GM19328 (cell line): ENCODE measurements around the gene DPP10.

ENCODE experiments used
- ATAC-seq: cut with Tn5 transposase; IDR thresholded peaks from one replicate; pipeline ENCODE4 v1.9.1; 2021; ENCODE audit warnings: mild to moderate bottlenecking, moderate library complexity; ENCODE audit not compliant: unreplicated experiment

The DPP10 gene

DNA sequence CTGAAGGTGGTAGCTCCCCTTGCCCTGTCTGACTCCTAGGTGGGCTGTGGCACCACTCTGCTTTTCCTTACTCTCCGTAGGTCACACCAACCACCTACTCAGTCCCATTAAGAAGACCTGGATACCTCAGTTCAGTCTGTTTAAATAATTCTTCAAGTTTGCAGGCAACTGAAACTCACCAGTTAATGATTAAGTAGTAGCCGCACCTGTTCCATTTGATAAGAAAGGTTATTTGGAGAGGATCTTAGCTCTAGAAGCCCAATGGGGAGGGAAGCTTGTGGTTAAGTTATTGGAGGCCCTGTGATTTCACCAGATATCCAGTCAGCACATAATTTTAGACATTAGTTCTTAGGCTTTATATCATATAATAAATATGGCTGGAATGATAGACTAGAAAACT lies 1193.0 kb downstream of the DPP10 start:
- no peak for ATAC-seq

DNA sequence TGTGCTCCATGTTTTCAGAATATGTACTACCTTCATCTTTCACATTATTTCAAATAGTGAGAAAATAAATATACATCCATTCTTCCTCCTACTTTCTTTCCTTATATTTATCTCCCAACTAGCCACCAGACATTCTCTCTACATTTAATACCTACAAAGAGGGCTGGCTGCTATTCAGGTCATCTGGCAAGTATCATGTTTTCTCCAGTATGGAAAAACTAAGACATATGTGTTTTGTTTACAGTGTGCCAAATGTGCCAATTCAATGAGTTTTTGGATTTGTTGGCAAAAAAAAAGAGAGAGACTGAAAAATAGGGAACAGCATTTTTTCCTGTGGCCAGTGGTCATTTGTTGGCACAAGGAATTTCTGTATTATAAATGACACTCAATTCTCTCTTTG lies 1207.3 kb downstream of the DPP10 start:
- no peak for ATAC-seq

DNA sequence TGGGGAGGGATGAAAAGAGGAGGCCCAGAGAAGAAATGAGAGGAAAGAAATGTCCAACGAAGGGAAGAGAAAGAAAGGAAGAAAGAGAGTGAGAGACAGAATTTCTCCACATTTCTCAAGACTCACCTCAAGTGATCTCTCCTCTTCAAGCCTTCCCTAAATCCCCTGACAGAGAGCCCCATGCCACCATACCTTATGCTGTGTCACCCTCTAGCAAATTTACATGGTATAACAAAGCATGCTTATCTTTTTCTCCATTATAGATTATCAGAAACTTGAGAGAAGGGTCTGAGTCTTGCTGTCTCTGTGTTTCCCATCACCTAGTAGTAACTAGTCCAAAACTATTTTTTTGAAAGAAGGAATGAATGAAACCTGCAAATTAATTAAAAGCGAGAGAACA lies 1208.4 kb downstream of the DPP10 start:
- no peak for ATAC-seq

DNA sequence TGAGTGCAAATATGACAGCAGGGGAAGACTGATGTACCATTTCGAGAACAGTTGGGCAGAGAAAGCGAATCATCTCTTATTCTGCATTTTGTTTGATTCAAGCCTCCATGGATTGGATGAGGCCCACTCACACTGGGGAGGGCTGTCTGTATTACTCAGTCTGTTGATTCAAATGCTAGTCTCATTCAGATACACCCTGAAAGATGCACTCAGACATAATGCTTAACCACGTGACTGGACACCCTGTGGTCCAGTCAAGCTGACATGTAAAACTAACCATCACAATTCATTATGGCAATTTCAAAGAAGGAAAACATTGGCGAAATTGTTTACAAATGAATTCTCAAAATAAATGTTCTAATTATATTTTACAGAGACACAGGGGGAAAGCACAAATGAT lies 1210.2 kb downstream of the DPP10 start:
- ATAC-seq = no peak

DNA sequence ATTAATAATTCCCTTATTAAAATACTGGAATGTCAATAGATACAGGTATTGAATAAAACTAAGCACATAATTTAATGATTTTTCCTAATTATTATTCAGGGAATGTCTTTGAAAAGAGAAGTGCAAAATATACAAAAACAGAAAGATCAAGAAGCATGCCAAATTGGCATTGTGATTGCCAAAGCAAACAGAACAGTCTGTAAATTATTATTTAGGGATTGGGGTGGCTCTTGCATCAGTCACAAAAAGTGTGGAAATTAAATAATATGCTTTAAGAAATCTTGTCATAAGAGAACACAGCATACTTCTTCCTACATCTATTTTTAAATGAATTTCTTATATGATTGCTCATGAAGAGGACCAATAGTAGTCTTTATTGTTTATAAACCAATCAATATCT lies 1211.9 kb downstream of the DPP10 start:
- no peak for ATAC-seq

DNA sequence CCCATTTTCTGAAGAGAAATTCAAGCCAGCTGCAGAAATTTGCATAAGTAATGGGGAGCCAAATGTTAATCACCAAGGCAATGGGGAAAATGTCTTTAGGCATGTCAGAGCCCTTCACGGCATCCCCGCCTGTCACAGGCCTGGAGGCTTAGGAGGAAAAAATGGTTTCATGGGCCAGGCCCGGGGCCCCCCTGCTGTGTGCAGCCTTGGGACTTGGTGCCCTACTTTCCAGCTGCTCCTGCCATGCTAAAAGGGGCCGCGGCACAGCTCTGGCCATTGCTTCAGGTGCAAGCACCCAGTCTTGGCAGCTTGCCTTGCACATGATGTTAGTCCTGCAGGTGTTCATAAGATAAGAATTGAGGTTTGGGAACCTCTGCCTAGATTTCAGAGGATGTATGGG lies 1235.7 kb downstream of the DPP10 start:
- ATAC-seq = no peak

DNA sequence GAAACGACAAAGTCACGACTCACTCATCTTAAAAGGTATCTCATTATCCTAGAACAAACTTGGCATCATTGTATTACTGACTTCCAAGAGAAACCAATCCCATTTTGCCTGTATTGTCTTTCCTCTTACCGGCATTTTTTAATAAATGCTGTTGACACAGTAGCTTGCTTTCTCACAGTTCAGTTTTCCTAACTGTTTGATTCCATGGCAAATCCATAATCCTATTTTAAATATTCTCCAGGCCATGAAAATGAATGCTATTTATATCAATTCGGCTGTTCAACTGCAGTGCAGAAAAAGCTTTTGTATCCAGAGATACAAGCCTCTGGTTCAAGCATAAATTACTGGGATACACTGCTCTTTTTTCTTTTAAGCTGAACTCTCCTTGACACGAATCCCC lies 1241.9 kb downstream of the DPP10 start:
- no peak for ATAC-seq

DNA sequence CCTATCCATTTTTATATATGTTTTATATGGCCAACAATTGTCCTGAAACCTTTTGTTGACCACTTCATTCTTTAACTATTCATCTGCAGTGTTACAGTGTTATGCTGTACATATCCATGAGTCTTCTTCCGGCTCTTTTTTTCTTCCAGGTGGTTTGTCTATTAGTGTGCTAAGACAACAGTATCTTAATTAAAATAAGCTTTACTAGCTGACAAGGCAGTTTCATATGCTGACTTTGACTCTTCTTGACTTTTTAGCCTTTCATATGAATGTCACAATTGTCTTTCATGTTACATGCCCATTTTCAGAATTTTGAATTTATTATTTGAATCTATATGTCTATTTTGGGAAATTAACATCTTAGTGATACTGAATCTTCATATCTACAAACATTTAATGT lies 1249.0 kb downstream of the DPP10 start:
- ATAC-seq = no peak

DNA sequence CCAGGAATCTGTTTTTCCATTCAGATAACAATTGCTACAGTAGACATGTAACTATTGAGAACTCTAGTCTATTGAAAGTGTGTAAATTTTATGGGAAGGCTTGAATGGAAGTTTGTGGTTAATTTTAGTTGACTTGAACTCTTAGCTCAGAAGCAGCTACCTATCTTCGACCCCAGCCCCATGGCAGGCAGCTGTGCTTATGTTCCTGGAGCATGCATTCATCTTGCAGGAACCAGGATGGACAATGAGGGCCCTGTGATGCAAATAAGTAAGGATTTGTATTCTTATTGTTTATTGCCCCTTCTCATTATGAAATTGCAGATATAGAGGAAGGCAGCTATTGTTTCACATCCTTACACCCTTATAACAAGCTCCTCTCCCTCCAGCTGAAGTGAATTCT lies 1252.2 kb downstream of the DPP10 start:
- no peak for ATAC-seq

DNA sequence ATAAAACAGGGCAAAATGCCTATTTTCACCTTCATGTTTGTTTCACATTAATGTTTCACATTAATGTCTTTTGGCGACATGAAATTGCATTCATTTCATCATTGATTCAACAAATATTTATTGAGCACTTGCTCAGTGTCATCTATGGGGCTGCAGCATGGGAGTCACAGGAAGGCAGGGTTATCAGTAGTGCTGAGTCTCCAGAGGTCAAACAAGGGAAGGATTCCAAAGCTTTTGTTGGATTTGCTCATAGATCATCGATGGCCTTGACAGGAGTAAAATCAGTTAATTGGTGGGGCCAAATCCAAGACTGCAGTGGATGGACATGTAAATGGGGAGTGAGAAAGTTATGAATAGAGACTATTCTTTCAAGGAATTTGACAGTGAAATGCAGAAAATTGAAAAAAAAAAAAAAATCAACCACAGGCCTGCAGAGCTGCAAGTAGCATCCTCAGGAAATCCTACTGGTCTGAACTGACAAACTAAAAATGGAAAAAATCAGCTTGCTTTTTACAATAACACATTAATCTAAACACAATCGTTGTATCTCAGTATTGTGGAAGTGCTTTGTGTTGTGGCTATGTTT lies 1290.8 kb downstream of the DPP10 start:
- ATAC-seq = no peak

DNA sequence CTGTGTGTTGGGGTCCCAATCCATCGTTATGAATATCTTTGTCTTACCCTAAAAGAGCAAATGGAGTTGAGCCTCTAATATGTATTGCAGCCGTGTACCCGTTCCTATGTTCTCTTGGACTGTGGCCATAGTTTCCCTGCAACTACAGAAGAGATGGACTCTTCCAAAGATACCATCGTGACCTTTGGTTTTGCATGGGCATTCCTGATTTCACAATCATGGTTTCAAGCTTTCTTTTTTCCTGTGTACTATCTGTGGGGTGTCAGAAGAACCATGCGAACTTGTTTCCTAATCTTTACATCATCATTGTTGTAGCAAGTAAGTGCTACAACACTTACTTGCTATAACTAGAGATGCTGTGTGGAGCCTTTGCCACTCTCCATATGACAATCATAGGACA lies 1295.7 kb downstream of the DPP10 start:
- ATAC-seq = no peak

DNA sequence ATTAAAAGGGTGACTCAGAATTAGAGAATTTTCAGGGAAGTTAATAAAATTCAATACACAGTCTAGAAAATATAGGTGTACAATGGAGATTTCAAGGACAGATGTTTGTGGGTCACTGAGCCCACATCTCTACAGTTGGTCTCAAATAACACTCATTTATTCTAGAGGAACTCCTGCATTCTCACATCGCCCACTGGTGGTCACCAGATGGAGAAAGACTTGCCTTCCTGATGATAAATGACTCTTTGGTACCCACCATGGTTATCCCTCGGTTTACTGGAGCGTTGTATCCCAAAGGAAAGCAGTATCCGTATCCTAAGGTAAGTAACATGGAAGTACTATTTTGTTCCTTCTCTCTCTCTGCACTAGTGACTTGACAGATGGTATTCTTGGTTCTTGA lies 1297.1 kb downstream of the DPP10 start:
- ATAC-seq = no peak

DNA sequence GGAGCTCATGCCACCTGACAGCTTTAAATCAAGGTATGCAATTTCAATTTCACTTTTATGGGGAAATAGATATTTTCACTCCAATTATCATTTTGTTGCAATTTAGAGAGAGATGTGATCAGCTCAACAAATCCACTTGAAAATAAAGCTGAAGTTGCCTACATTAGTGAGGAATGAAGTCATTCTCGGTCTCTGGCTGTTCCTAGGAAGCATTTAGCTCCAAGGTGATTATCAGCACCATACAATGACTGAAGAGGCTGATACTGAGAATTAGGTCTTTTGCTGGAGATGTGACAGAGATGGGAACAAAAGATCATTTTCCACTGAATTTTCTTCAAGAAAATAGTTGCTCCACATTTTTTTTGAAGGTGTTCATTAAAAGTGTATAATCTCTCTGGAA lies 1303.7 kb downstream of the DPP10 start:
- ATAC-seq = no peak

DNA sequence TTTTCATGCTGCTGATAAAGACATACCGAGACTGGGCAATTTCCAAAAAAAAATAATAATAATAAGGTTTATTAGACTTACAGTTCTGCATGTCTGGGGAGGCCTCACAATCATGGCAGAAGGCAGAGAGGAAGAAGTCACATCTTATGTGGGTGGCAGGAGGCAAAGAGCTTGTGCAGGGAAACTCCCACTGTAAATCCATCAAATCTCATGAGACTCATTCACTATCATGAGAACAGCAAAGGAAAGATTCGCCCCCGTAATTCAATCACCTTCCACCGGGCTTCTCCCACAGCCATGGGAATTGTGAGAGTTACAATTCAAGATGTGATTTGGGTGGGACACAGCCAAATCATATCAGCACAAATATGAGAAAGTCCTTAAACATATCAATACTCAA lies 1314.8 kb downstream of the DPP10 start:
- no peak for ATAC-seq

DNA sequence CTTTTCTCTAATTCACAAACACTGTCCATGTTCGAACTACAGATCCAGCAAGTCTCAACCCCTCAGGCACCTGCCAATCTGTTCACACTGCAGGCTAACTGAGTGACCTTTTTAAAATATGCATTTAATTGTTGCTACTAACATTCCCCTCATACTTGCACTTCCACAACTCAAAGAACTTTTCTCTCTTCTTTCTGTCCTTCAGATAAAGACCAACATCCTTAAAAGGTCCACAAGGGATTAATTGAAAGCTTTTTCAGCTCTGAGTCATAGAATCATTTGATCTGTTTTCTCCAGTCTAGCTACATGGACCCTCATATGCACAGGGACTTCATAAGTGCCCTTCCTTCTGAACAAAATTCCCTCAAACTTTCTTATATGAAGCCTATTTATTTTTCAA lies 1321.2 kb downstream of the DPP10 start:
- no peak for ATAC-seq

DNA sequence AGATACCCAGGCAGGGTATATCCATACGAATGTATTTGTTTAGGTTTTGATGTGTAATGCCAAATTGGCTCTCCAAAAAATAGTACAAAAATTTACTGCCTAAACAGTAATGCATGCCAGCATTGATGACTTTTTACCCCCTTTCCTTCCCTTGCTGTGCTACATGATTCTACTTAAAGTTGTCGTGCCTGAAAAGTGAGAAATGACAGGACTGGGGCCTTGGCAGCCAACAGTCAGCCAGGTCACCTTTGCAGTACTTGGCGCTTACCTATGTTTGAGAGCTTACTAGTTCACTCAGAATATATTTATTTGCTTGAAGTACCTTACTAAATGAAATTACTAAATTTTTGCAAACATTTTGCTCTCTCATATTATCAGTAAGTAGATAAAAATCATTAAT lies 1329.1 kb downstream of the DPP10 start:
- ATAC-seq = no peak

DNA sequence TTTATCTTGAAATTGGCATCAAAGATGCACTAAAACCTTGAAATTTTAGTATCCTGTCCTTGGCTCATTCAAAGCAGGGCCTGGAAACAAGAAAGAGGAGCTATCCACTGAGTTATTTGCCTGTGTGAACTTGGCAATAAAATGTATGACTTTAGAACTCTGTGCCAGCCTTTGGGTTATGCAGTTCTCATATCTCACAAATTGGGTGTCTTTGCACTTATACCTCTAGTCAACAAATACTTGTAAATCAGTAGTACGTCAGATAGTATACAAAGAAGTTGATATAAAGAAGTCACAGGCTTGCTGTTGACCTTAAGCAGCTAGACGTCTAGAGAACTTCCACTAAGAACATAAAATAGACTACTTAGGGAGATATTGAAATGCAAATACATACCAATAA lies 1331.9 kb downstream of the DPP10 start:
- no peak for ATAC-seq

DNA sequence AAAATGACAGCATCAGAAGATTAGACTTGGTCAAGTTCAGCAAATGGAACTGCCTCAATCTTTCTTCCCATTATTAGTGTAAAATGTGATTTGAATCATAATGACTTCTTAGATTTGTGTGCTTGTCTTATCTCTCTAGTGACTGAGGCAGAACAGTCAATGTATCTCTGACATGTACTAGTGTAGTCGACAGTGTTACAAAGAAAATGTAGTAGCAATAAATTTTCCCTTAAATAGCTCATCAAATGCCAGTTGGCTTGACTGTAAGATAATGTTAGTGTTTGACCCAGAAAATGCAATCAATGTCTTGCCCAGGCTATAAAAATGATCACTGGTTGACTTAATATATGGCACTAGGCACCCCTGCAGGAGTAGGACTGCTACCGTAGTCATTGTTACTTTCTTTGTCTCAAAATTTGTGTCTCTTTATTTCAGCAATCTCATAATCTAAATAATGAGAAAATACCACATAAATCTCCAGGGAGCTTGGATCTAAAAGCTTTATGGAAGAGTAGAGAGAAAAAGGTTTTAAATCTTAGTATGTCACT lies 1336.7 kb downstream of the DPP10 start:
- ATAC-seq = no peak

DNA sequence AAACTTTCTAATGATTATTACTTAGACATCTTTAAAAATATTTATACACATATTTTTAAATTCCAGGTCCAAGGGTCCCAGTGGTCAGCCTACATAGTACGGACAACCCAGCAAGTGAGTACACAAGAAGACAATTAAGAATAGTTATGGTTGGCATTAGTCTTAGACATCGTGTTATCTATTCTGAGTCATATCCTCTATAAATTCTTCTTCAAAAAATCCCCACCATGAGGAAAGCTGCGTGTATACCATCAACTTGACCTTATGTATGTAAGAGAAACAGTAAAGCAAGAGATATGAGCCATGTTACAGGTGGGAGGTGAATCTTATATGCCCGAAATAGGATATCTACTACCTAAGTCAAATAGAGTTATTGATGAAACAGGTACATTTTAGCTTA lies 1339.8 kb downstream of the DPP10 start:
- no peak for ATAC-seq

DNA sequence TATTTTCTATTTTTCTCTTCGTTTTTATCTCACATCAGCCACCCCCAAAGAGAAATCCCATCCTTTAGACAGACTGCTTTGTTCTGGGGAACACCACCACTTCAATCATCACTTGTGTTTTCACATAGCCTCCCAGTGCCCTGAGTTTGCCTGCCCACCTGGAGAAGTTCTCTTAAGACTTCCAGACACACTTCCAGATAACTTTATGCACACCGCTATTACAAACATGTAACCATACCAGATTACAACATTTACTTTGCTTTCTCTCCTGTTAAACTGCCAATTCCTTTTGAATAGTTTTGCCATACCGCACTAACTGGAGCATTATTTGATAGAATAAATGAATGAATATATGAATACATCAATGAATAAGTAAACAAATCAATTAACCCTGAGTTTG lies 1353.6 kb downstream of the DPP10 start:
- ATAC-seq = no peak

DNA sequence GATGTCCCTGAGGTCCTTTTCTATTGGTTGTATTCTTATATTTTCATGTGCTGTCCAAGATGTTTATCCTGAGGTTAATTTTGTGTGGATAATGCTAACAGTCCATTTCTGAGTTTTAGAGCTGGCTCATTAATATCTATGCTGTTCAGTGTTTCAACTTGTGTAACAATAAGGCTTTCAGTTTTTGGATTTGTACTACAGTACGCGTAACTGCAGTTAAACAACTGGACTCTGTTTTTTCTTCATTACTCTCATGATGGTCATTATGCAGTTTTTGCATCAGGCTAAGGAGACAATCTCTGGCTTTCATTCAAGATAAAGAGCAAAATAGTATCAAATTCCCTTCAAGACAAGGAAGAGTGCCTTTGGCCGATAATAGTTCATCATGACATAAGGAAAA lies 1364.8 kb downstream of the DPP10 start:
- ATAC-seq = no peak

DNA sequence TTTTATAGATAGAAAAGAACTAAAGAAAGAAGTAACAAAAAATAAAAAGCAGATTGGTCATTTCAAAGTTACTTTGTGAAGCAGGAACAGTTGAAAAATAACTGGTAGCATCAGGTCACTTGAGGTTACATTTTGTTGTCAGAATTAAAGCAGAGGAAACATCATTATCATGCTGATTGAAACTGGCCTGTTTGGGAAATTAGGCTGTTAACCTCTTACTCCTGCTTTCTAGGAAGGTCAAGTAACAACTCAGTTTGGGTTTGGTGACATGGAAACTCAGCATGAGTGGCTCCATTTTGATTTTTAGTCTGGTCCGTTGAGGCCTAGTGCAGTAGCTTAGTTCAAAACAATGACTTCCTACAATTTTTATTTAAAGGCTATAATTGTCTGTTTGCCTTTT lies 1383.5 kb downstream of the DPP10 start:
- ATAC-seq = no peak

DNA sequence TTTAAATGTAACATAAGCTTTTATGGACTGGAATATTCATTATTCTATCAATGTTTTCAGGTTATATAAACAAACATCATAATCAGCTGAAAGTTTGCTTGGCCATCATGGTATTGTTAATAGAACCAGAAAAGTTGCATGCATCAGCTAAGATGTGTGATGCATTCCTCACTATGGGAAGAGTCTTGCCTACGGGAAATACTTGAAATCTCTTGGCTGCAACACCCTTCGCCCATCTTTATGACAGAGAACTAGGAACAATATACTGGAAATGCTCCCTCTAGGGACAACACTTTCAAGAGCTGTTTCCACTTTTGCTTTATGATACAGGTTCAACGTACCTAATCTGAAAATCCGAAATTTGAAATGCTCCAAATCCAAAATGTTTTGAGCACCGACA lies 1390.8 kb downstream of the DPP10 start:
- no peak for ATAC-seq
